Measurements from ENCODE around the gene FSTL4.

- TF ChIP-seq ARNTL (CRISPR knock-in tag; IDR thresholded peaks at IDR 0.05; ENCODE audit: borderline replicate concordance, low read depth) = no peak
- TF ChIP-seq ZFP3 (CRISPR knock-in tag; IDR thresholded peaks at IDR 0.05) = no peak
Measured at GRCh38 chr5:133404724-133405123, 207.6 kb downstream of the FSTL4 start.
